Duodenal mucosa (tissue), 2 donors: Measurements from ENCODE around the gene PDSS2.
"Not testable (repeated sequence)": the region's sequence is repeated elsewhere in the genome, so short reads cannot be mapped to it uniquely, and the experiment has no call there.

Experiments
- H3K27ac ChIP-seq: one replicate; pipeline ENCODE4 v1.7.0; 2013; ENCODE audit warnings: low read depth, low read length
- H3K27me3 ChIP-seq, 2 donors: one replicate each; pipeline ENCODE4 v1.7.0; 2013; ENCODE audit warnings: low read length in 2 of 2, control low read depth in 1 of 2; ENCODE audit not compliant: insufficient read depth in 2 of 2, control insufficient read depth in 1 of 2
- H3K36me3 ChIP-seq, 2 donors: one replicate each; pipeline ENCODE4 v1.7.0; 2013; ENCODE audit warnings: low read length in 2 of 2, control low read depth in 1 of 2; ENCODE audit not compliant: insufficient read depth in 2 of 2, control insufficient read depth in 1 of 2
- H3K4me1 ChIP-seq, 2 donors: one replicate each; pipeline ENCODE4 v1.7.0; 2013; ENCODE audit warnings: low read length in 2 of 2, control low read depth in 1 of 2; ENCODE audit not compliant: insufficient read depth in 2 of 2, control insufficient read depth in 1 of 2
- H3K4me3 ChIP-seq, 2 donors: one replicate each; pipeline ENCODE4 v1.7.0; 2013; ENCODE audit warnings: low read length in 2 of 2, low read depth in 1 of 2
- H3K9ac ChIP-seq, 2 donors: one replicate each; pipeline ENCODE4 v1.7.0; 2013; ENCODE audit warnings: low read length in 2 of 2, low read depth in 1 of 2
- H3K9me3 ChIP-seq, 2 donors: one replicate each; pipeline ENCODE4 v1.7.0; 2013; ENCODE audit warnings: low read length in 2 of 2, control low read depth in 1 of 2; ENCODE audit not compliant: control insufficient read depth in 1 of 2

PDSS2 gene

GRCh38 chr6:107491138-107491609 is 31.8 kb upstream of the PDSS2 start:
- Histone ChIP-seq H3K36me3 (no peaks in the 10 kb centered on the region), H3K9me3 (no peaks in the 10 kb centered on the region), H3K27ac (no peak overlapping the region), H3K4me3 (peak overlapping the region; percentile 64 to 69), H3K4me1 (peaks cover 12 to 20% of the 10 kb centered on the region in 2 donors), H3K27me3 (peaks cover 49 to 69% of the 10 kb centered on the region in 2 donors), H3K9ac (no peak overlapping the region)

GRCh38 chr6:107490566-107491137 is 31.3 kb upstream of the PDSS2 start:
- Histone ChIP-seq H3K36me3 (no peaks in the 10 kb centered on the region), H3K4me1 (peaks cover 12 to 20% of the 10 kb centered on the region in 2 donors), H3K4me3 (peak overlapping the region; percentile 64 to 69), H3K9ac (no peak overlapping the region), H3K27ac (no peak overlapping the region), H3K27me3 (peaks cover 49 to 69% of the 10 kb centered on the region in 2 donors), H3K9me3 (no peaks in the 10 kb centered on the region)

GRCh38 chr6:107489636-107490565 is 30.5 kb upstream of the PDSS2 start, which contains the start of gene SOBP:
SOBP (plus strand) TSS chr6:107490117; CDS start chr6:107490617, 500 bp downstream.
- Histone ChIP-seq H3K4me3 (peak within 1 kb of the TSS; percentile 64 to 75), H3K9me3 (no peaks in the 10 kb centered on the region), H3K27me3 (peaks cover 49 to 69% of the 10 kb centered on the region in 2 donors), H3K9ac (peak within 1 kb of the TSS; percentile 3 to 33), H3K27ac (no peak within 1 kb of the TSS), H3K36me3 (no peaks in the 10 kb centered on the region), H3K4me1 (peaks cover 12 to 20% of the 10 kb centered on the region in 2 donors)

- peak overlapping the region; percentile 3 to 33 for H3K9ac ChIP-seq
- no peaks in the 10 kb centered on the region for H3K9me3 ChIP-seq
- no peak overlapping the region for H3K27ac ChIP-seq
- H3K4me1 ChIP-seq = peaks cover 12 to 20% of the 10 kb centered on the region in 2 donors
- peaks cover 49 to 72% of the 10 kb centered on the region in 2 donors for H3K27me3 ChIP-seq
- no peaks in the 10 kb centered on the region for H3K36me3 ChIP-seq
- peak overlapping the region; percentile 63 to 75 for H3K4me3 ChIP-seq
Observed at GRCh38 chr6:107488875-107489635, 29.7 kb upstream of the PDSS2 start.

- Histone ChIP-seq H3K36me3 (no peaks in the 10 kb centered on the region), H3K9me3 (no peaks in the 10 kb centered on the region), H3K9ac (peak overlapping the region; percentile 3 to 33), H3K4me1 (peaks cover 12 to 20% of the 10 kb centered on the region in 2 donors), H3K4me3 (peak overlapping the region; percentile 63 to 75), H3K27ac (no peak overlapping the region), H3K27me3 (peaks cover 47 to 66% of the 10 kb centered on the region in 2 donors)
Observed at GRCh38 chr6:107488174-107488874, 29.0 kb upstream of the PDSS2 start.

- Histone ChIP-seq H3K27me3 (peaks cover 27 to 46% of the 10 kb centered on the region in 2 donors), H3K4me3 (no peak overlapping the region), H3K27ac (no peak overlapping the region), H3K9ac (no peak overlapping the region), H3K4me1 (peaks cover 10 to 12% of the 10 kb centered on the region in 2 donors), H3K9me3 (no peaks in the 10 kb centered on the region), H3K36me3 (no peaks in the 10 kb centered on the region)
Observed at GRCh38 chr6:107485157-107485556, 25.8 kb upstream of the PDSS2 start.

- Histone ChIP-seq H3K27ac (no peak overlapping the region), H3K4me1 (no peaks in the 10 kb centered on the region), H3K36me3 (no peaks in the 10 kb centered on the region), H3K9me3 (no peaks in the 10 kb centered on the region), H3K9ac (no peak overlapping the region), H3K27me3 (peaks cover 5 to 9% of the 10 kb centered on the region in 2 donors), H3K4me3 (no peak overlapping the region)
Observed at GRCh38 chr6:107479089-107479690, 19.8 kb upstream of the PDSS2 start.

- H3K27me3 ChIP-seq, H3K9ac ChIP-seq, H3K4me3 ChIP-seq, H3K4me1 ChIP-seq, H3K27ac ChIP-seq, H3K36me3 ChIP-seq, H3K9me3 ChIP-seq: not testable (repeated sequence)
Observed at GRCh38 chr6:107475826-107476225, 16.5 kb upstream of the PDSS2 start.

- H3K4me3 ChIP-seq = not testable (repeated sequence)
Observed at GRCh38 chr6:107475360-107475759, 16.0 kb upstream of the PDSS2 start.

More at GRCh38 chr6:107475360-107475759, 16.0 kb upstream of the PDSS2 start:
- H3K4me1 ChIP-seq, H3K36me3 ChIP-seq, H3K9me3 ChIP-seq, H3K27ac ChIP-seq, H3K9ac ChIP-seq, H3K27me3 ChIP-seq: not testable (repeated sequence)
